Measurements from ENCODE around the gene PHAF1.

Gene PHAF1

DNA sequence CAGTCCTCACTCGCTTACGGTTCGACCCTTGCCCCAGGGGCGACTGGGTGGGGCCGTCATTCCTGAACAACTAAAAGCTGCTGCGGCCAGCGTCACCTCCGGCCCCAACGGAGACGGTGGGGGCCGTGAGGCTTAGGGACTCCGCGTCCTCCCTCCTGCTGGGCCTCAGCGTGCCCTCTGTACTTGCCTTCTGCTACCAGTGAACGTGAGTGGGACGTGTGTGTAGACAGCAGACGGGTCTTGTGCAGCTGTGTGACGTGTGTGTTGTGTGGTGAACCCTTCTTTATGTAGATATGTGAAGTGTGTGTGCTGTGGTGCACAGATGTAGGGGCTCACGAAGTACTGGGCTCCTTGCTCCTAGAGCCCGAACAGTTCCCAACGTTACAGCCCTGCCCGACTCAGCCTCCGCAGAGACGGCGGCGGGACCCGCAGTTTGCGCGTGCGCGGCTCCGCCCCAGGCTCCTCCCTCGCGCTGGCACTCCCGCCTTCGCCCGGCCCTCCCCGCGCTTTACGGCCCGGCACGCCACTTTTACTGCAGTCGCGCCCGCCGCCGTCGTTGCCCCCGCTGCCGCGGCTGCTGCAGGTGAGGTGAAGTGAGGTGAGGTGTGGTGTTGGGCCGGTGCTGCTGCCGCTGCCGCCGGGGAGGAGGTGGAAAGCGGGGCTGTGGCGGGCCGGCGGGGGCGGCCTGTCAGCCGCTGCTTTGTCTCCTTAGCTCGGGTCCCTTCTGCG lies at the start of gene PHAF1:
Gene PHAF1 (plus strand): TSS at position 535 of the 729 bp plus-strand sequence. CDS start 235 bp downstream, outside the sequence.
- DNase-seq, result peak; percentile 91 to 96

DNA sequence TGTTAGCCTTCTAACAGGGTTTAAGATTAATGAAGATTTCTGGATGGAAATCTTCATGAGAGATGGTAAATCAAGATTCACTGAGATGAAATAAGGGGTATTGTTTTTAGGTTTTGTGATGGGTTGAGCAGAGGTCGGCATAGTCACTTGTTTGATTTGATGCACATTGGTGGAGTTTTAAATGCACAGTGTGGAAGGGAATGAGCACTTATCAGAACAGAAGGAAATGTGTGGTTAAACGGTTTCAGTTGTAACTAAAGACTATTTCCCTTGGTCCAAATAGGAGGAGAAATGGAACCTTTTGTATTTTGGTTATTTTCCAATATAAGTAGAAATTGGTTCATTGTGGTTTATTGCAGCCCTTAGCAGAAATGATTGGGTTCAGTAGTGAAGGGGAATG lies 46.7 kb upstream of the PHAF1 start:
- DNase-seq, result no peak

DNA sequence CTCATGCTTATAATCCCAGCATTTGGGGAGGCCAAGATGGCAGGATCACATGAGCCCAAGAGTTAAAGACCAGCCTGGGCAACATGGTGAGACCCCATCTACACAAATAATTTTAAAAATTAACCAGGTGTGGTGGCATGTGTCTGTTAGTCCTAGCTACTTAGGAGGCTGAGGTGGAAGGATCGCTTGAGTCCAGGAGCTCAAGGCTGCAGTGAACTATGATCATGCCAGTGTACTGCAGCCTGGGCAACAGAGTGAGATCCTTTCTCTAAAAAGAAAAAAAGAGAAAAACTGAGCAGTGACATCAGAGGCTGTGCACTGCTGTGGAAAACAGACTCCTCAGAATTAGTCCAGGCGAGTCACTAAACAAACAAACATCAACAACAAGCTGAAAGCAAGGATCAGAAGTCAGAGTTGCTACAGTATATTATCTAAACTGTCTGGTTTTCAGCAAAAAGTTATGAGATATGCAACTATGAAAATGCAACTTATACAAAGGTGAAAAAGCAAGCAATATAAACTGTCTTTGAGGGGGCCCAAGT lies 41.5 kb upstream of the PHAF1 start:
- no peak for DNase-seq

DNA sequence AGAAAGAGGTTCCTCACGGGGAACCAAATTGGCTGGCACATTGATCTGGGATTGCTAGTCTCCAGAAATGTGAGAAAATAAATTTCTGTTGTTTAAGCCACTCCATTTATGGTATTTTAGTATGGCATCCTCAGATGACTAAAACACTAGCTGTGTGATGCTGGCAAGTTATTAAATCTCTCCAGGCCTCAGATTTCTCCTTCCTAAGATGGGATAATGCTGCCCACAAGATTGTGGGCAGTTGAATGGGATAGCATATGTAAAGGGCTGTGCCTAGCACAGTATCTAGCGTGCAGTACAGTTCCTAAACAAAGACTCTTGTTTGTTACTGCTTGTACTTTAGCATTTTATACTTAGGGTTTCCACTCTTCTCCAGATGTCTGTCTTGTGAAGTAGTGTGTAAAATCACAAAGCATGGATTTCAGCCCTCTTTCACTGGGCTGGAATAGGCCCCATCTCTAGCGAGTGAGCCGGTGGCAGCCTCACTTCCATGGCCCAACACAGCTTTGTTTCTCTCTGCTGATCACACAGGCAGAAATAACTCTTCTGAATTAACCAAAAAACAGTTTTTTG lies 38.2 kb upstream of the PHAF1 start:
- DNase-seq, result no peak

DNA sequence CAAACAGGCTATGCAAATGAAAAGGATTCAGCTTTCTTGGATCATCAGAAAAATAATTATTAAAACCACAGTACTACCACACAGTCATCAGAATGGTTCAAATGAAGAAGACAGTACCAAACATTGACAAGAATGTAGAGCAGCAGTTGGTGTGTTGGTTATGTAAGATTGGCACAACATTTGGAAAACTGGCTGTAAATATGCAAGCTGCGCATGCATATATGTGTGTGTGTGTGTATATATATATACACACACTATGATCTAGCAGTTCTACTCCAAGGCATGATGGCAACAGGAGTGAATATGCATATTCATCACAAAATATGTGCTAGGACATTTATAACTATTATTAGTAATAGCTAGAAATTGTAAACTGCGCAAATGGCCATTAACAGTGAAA lies 34.4 kb upstream of the PHAF1 start:
- no peak for DNase-seq

DNA sequence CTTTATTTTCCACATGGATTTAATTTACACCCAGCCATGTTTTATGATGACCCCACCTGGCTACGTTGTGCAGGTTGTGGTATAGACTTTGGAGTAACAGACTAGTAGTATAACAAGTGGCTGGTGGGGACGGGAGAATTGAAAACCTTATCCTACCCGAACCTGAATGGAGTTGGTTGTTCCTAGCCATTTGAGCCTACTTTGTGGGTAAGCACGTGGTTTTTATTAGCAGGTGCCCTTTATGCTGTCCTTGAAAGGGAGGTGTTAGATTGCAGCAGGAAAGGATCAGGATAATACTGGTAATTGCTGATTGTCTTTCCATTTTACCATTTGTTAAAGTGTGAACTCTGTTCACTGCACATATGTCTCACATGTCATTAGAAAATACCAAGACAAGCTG lies 31.9 kb upstream of the PHAF1 start:
- DNase-seq, result no peak

DNA sequence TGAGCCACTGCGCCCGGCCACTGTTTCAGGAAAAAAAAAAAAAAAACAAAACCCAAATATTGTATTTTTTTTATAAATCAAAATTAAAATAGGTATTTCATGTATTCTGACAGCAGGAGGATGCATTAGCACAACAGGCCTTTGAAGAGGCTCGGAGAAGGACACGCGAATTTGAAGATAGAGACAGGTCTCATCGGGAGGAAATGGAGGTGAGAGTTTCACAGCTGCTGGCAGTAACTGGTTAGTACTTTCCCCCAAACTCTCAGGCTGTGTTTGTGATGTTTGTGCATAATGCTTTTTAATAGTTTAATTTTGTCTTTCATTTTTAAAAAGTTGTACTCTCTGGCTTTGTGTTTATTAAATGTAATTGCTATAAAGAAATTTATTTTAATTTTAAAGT lies 27.6 kb upstream of the PHAF1 start:
- no peak for DNase-seq

DNA sequence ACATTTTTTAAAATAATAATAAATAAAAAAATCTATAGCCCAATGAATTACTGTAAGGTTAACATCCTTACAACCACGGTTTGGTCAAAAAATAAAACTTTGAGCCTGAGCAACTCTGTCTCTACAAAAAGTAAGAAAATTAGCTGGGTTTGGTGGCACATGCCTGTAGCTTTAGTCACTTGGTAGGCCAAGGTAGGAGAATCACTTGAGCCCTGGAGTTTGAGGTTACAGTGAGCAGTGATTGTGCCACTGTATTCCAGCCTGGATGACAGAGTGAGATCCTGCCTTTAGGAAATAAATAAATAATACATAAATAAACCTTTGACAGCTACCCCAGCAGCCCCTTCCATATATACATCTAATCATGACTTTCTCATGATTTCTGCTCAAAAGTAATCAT lies 26.9 kb upstream of the PHAF1 start:
- DNase-seq, result no peak

DNA sequence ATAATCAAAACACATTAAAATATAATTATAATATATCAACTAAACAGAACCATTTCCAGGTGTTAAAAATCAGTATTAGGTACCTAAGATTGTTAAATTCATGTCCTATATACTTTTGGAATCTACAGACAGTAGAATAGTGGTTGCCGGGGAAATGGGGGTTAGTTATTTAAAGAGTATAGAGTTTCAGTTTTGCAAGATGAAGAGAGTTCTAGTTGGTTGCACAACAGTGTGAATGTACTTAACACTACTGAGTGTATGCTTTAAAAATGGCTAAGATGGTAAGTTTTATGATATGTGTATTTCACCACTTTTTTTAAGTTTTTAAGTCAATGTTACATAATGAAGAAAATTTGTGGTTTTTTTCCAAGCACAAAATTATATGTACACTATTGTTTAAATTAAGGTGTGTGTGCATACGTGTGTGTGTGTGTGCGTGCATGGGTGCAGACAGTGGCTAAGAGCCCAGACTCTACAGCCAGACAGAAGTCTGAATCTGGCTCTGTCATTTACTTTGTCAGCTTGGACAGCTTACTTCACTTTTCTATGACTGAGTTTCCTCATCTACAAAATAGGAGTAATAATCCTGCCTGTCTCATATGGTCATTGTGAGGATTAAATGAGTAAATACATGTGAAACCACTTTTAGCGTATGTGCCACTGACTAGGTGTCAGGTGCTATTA lies 25.3 kb upstream of the PHAF1 start:
- DNase-seq, result no peak

DNA sequence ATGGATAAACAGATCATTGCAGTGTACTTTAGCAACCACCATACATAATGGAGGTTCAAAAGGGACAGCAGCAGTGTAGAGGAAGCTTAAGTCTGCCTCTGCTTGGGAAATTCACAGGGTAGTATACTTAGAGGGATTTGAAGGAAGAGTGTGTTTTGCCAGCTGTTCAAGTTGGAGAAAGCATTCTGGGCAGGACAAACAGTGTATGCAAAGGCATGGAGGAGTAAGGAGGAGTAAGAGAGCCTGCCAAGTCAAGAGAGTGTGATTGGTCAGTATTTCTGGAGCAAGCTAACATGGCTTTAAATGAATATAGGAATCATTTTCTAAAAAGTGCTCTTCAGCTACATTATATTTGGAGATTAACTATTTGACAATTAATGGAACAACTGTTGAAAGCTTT lies 22.9 kb upstream of the PHAF1 start:
- no peak for DNase-seq

DNA sequence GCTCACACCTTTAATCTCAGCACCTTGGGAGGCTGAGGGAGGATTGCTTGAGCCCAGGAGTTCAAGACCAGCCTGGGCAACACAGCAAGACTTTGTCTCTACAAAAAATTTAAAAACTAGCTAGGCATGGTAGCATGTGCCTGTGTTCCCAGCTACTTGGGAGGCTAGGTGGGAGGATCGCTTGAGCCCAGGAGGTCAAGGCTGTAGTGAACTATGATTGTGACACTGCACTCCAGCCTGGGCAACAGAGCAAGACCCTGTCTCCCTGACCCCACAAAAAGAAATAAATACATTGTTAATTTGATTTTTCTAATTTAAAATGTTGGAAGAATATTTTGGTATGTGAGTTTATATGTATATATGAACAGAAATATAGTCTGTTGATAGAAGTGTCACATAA lies 22.4 kb upstream of the PHAF1 start:
- no peak for DNase-seq

DNA sequence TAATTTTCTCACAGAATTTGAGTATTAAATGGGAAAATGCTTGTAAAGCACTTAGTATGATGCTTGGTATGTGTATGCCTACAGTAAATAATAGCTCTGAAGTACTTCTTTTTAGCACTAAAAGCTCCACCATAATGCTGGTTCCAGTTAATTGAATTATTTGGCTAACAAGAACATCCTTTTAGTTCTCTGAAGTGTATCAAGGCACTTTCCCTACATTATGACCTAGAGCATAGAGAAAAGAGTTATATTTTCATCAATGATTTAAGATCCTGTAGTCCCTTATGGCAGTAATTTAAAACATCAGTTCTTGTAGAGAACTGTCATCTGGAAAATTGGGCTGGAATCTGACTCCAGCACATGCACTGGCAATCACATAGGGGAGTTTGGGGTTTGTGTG lies 21.9 kb upstream of the PHAF1 start:
- no peak for DNase-seq

DNA sequence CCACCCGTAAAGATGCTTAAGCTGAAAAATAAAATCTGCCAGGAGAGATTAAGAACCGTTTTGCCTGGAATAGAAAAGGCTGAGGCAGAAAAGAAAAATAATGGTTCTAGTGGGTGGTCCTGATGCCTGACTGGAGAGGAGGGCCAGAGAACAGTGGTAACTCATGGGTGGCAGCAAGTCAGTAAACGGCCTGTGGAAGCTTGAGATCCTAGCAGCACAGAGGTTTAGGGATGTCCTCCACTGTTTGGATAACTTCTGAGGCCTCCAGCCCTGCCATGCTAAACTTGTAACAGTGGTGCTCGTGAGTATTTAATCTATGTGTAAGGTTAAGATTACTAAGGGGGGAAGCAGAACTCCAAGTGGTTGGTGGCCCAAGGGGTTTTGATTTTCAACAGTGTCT lies 21.2 kb upstream of the PHAF1 start:
- DNase-seq, result no peak

DNA sequence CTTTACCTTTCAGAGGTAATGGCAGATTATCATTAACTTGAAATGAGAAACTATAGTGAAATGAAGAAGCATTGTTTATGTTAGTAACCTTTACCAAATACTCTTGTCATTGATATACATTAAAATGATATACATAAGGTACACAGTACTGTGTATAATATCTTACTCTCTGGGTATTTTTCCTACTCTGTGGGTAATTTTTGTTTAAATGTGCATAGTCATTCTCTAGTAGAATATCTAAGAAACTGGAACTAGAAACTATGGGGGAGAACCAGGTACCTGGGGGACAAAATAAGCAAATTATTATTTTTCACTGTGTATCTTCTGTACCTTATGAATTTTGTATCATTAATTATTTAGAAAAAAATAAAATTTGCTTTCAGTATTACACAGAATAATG lies 20.6 kb upstream of the PHAF1 start:
- DNase-seq, result no peak

DNA sequence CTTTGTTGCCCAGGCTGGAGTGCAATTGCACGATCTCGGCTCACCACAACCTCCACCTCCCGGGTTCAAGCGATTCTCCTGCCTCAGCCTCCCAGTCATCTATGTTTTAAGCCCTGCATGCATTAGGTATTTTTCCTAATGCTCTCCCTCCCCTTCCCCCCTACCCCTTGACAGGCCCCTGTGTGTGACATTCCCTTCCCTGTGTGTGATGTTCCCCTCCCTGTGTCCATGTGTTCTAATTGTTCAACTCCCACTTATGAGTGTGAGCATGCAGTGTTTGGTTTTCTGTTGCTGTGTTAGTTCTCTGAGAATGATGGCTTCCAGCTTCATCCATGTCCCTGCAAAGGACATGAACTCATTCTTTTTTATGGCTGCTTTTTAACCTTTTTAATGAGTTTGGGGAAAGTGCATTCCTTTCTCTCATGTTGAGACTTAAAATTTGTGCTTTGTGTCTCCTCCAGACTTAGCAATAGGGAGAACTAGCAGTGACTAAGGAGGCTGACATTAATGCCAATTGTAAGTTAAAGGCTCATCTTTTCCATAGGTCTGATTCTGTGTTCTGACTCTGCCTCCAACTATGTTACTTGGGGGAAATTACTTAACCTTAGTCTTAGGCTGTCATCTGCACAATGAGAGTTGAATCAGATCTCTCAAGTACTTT lies 17.7 kb upstream of the PHAF1 start:
- no peak for DNase-seq

DNA sequence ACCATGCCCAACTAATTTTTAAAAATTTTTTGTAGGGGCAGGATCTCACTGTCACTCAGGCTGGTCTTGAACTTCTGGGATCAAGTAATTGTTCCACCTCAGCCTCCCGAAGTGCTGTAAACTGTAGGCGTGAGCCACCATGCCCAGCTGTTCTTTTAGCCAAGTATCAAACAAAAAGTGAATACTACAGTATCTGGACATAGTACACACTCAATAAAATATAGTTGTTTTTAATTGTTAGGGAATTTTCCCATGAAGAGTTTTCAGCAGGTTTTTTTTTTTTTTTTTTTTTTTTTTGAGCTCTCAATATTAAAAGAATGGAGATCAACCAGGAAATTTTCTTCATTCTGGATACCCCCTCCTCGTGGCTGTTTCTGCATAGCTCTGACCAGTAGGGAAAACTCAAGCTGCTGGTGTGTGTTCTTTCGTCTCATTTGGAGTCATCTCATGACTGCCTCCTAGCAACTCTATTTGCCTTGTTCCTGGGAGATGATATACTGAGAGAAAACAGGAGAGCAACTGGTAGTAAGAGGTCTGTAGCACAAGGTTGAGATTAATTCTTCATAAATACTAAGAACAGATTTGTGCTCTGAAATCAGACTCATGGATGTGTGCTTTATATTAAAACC lies 16.5 kb upstream of the PHAF1 start:
- DNase-seq, result no peak

DNA sequence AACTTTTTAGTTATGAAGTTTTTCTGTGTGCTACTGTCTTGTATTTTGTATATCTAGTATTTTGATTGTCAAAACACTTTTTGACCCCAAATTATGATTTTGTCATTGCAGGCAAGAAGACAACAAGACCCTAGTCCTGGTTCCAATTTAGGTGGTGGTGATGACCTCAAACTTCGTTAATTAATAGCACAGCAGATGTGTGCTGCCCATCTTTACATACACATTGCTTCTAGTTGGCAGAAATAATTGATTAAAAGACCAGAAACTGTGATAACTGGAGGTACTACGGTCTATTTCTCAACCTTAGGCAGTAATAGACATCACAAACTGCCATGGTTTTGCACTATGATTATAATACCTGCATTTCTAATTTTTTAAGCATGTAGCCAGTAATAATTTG lies 11.1 kb upstream of the PHAF1 start:
- DNase-seq, result no peak

DNA sequence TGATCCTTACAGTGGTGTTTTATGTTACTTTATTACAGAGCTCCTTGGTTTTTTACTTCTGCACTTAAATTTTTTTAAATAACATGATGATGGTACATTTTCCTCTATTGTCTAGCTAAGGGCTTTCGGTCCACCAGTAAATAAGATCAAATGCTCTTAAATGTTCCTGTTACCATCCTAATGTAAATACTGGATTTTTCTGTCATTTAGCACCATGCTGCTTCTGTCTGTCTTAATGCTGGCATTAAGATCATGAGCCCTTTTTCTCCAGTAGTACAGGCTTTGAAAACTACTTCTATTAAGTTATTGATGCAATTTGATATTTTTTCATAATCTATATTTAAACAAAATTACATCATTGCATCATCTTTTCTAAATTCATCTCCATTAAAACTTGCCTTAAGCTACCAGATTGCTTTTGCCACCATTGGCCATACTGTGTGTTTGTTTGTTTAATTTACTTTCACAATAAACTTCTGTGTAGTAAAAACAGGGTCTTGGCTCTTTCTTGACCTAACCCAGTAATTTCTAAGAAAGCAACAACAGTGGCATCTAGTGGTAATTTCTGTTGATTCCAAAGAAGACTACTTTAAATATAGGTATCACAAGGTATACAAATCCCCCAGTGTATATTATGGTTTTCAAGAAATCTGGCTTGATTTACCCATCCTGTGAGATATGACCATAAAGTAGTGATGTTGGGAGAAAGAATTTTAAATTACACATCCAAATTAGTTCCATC lies 9.0 kb upstream of the PHAF1 start:
- peak in 1 of 2 donors; percentile 55 for DNase-seq

DNA sequence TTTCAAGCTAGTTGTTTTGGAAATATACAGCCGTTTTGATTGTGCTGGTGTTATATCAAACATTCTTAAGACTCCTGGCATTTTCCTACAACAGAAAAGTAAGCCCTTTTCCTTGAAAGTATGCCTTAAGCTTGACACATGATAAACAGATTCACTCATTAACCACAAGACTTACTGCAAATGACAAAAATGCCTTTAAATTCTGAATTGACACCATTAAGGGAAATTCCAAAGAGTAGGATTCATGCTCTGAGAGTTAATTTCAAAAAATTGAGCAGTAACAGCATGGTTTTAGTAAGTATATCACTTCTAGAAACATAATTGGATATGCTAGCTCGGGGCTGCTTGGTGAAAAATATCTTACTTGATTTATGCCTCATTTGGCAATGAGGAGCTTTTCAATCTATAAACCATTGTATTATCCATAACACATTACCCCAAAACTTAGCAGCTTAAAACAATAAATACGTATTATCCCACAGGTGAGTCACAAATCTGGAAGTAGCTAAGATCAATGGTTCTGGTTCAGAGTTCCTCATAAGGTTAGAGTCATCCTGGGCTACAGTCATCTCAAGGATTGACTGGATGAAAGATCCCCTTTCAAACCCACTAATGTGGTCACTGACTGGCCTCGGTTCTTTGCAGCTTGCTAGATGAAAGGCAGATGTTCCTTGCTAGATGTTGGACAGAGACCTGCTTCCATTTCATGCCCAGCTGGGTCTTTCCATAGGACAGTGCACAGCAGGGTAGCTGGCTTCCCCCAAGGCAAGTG lies 8.2 kb upstream of the PHAF1 start:
- no peak for DNase-seq

DNA sequence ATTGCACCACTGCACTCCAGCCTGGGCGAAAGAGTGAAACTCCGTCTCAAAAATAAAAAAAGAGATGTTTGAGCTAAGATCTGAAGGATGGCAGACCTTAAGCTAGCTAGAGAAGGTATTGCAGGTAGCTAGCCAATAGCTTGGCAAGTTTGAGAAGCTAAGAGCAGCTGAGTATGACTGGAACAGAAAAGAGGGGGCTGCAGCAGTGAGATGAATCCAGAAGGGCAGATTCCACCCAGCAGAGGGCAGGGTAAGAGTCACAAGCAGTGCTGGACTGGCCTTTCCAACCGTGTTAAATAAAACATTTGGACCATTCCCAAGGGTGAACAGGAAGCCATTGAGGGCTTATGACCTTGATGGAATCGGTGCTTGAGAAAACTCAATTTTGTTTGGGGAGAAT lies 5.7 kb upstream of the PHAF1 start:
- peak in 1 of 2 donors; percentile 14 for DNase-seq

DNA sequence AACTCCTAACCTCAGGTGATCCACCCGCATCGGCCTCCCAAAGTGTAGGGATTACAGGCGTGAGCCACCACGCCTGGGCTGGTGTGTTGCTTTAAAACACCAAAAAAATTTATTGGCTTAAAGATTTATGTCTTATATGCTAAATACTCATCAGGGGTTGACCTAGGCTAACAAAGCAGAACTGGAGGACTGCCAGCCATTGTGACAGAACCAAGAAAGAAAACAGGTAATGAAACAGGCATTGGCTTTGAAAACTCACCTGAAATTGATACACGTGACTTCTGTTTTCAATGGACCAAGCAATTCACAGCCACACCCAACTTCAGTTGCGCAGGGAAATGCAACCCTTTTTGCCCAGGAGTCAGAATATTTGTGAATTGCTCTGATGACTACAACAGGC lies 4.9 kb upstream of the PHAF1 start:
- DNase-seq, result no peak

DNA sequence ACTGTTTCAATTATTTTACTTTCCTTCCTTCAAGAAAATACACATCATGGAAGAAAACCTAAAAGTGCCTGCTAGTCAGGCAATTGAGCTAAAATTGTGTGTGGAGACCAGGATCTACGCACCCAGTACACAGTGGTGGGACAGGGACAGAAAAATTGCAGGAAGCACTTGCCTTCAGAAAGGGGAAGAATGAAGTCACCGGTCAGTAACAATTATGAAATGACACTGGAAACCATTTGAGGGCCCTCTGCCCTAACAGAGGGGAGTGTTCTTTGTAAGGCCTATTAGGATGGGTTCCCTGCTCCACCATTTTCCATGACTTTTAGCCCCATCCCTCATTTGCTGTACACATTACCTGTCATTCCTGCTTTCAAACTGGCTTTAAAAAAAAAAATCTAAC lies 4.5 kb upstream of the PHAF1 start:
- DNase-seq, result no peak

All from CD4-positive, alpha-beta T cell treated with Interferon alpha-2 for 1 hour (primary cell).